DOHH2 (cell line): ENCODE measurements around the gene CLCC1.

Experiments
- EZH2phosphoT487 ChIP-seq: fragments of 200-600 bp; sonication (generic); IDR thresholded peaks from 2 replicates; pipeline ENCODE4 v1.6.1; 2017; ENCODE audit warnings: borderline replicate concordance, mild to moderate bottlenecking, antibody characterized with exemption, low read length, moderate library complexity, mixed read lengths
- TF ChIP-seq, protein P1 (sequence below): fragments of 200-600 bp; sonication (generic); IDR thresholded peaks from one replicate; pipeline ENCODE4 v1.5.1; 2014; ENCODE audit warnings: antibody characterized with exemption, mild to moderate bottlenecking, low read depth, low read length; ENCODE audit not compliant: poor library complexity, severe bottlenecking

DNA sequence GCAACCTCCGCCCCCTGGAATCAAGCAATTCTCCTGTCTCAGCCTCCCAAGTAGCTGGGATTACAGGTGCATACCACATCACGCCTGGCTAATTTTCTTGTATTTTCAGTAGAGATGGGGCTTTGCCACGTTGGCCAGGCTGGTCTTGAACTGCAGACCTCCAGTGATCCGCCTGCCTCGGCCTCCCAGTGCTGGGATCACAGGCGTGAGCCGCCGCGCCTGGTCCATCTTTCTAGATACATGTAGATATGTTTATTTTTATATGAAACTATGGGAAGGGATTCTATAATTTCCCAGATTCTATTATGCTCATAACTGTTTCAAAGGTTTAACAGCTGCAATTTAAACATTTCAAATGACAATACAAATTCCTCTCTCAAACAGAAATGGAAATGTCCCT, 27.1 kb downstream of the CLCC1 start:
- TF ChIP-seq, protein P1, sequence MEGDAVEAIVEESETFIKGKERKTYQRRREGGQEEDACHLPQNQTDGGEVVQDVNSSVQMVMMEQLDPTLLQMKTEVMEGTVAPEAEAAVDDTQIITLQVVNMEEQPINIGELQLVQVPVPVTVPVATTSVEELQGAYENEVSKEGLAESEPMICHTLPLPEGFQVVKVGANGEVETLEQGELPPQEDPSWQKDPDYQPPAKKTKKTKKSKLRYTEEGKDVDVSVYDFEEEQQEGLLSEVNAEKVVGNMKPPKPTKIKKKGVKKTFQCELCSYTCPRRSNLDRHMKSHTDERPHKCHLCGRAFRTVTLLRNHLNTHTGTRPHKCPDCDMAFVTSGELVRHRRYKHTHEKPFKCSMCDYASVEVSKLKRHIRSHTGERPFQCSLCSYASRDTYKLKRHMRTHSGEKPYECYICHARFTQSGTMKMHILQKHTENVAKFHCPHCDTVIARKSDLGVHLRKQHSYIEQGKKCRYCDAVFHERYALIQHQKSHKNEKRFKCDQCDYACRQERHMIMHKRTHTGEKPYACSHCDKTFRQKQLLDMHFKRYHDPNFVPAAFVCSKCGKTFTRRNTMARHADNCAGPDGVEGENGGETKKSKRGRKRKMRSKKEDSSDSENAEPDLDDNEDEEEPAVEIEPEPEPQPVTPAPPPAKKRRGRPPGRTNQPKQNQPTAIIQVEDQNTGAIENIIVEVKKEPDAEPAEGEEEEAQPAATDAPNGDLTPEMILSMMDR, result no peak
- no peak for TF ChIP-seq EZH2phosphoT487
